ENCODE results near the gene ETV6.

The ETV6 gene

GRCh38 chr12:11861155-11861863 lies 211.8 kb downstream of the ETV6 start:
- H3K27me3 ChIP-seq (ENCODE audit: insufficient read depth, low read length, poor library complexity) = no peaks in the 10 kb centered on the region
- peaks cover 12% of the 10 kb centered on the region for H3K4me1 ChIP-seq (ENCODE audit: insufficient read depth, low read length)
- H3K4me2 ChIP-seq (ENCODE audit: insufficient read depth, low read length) = no peak overlapping the region
- H3K9ac ChIP-seq (ENCODE audit: low read depth, low read length) = no peak overlapping the region; the same call in 1 of the 2 replicates
- no peak for TF ChIP-seq CTCF (IDR thresholded peaks at IDR 0.05; ENCODE audit: borderline replicate concordance, extremely low read depth, low read length, poor library complexity, severe bottlenecking)
- no peak for TF ChIP-seq EZH2 (IDR thresholded peaks at IDR 0.05; ENCODE audit: borderline replicate concordance, low read depth, low read length, severe bottlenecking)
- H3K79me2 ChIP-seq (ENCODE audit: insufficient read depth, low read length) = peaks cover 38% of the 10 kb centered on the region
- ATAC-seq (ENCODE audit: insufficient read depth, low read depth) (peak; percentile 14; the same call in 1 of the 3 replicates), DNase-seq (no peak)
- peaks cover 8% of the 10 kb centered on the region for H3K9me3 ChIP-seq (ENCODE audit: insufficient read depth, low read length, severe bottlenecking)
- H2AFZ ChIP-seq (ENCODE audit: low read depth, low read length) = no peak overlapping the region
- H4K20me1 ChIP-seq (ENCODE audit: insufficient read depth, low read length) = no peaks in the 10 kb centered on the region
- no peak overlapping the region for H3K4me3 ChIP-seq (ENCODE audit: low read depth in 1 of 2, low read length in 2 of 2)
- H3K36me3 ChIP-seq (ENCODE audit: insufficient read depth, low read length) = peaks cover 82% of the 10 kb centered on the region
- H3K27ac ChIP-seq (ENCODE audit: low read length) = peak overlapping the region; percentile 66

GRCh38 chr12:11861864-11862600 lies 212.6 kb downstream of the ETV6 start:
- H3K4me3 ChIP-seq (ENCODE audit: low read depth in 1 of 2, low read length in 2 of 2) = no peak overlapping the region
- H3K36me3 ChIP-seq (ENCODE audit: insufficient read depth, low read length) = peaks cover 82% of the 10 kb centered on the region
- no peak overlapping the region for H2AFZ ChIP-seq (ENCODE audit: low read depth, low read length)
- DNase-seq (no peak), ATAC-seq (ENCODE audit: insufficient read depth, low read depth) (peak; percentile 48; the same call in 2 of the 3 replicates)
- peaks cover 10% of the 10 kb centered on the region for H3K4me1 ChIP-seq (ENCODE audit: insufficient read depth, low read length)
- no peaks in the 10 kb centered on the region for H4K20me1 ChIP-seq (ENCODE audit: insufficient read depth, low read length)
- no peak for TF ChIP-seq EZH2 (IDR thresholded peaks at IDR 0.05; ENCODE audit: borderline replicate concordance, low read depth, low read length, severe bottlenecking)
- TF ChIP-seq CTCF (IDR thresholded peaks at IDR 0.05; ENCODE audit: borderline replicate concordance, extremely low read depth, low read length, poor library complexity, severe bottlenecking) = no peak
- H3K27me3 ChIP-seq (ENCODE audit: insufficient read depth, low read length, poor library complexity) = no peaks in the 10 kb centered on the region
- peak overlapping the region; percentile 66 for H3K27ac ChIP-seq (ENCODE audit: low read length)
- H3K9ac ChIP-seq (ENCODE audit: low read depth, low read length) = no peak overlapping the region
- peaks cover 10% of the 10 kb centered on the region for H3K9me3 ChIP-seq (ENCODE audit: insufficient read depth, low read length, severe bottlenecking)
- no peak overlapping the region for H3K4me2 ChIP-seq (ENCODE audit: insufficient read depth, low read length)
- H3K79me2 ChIP-seq (ENCODE audit: insufficient read depth, low read length) = peaks cover 42% of the 10 kb centered on the region

DNA sequence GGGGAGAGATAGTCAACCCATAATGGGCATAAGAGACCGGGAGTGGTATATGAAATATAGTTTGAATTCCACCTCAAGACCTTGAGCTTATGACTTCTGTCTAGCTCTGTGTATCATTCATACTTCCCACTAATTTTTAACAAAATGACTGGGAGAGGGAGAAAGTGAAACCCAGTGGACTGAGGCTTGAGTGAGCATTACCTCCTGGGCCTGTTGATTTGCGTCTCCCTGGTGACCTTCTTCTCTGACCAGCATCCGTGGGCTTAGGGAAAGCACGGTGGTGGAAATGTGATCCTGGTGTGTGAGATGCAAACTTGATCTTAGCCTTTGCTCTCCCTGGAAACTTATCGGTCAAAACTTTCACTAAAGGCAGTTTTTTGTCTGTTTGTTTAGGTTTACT lies 213.3 kb downstream of the ETV6 start:
- Histone ChIP-seq H2AFZ (ENCODE audit: low read depth, low read length) (no peak overlapping the region), H3K4me2 (ENCODE audit: insufficient read depth, low read length) (no peak overlapping the region), H3K36me3 (ENCODE audit: insufficient read depth, low read length) (peaks cover 82% of the 10 kb centered on the region), H3K27me3 (ENCODE audit: insufficient read depth, low read length, poor library complexity) (no peaks in the 10 kb centered on the region), H3K79me2 (ENCODE audit: insufficient read depth, low read length) (peaks cover 46% of the 10 kb centered on the region), H3K4me3 (ENCODE audit: low read depth in 1 of 2, low read length in 2 of 2) (no peak overlapping the region), H3K9ac (ENCODE audit: low read depth, low read length) (no peak overlapping the region), H4K20me1 (ENCODE audit: insufficient read depth, low read length) (no peaks in the 10 kb centered on the region), H3K9me3 (ENCODE audit: insufficient read depth, low read length, severe bottlenecking) (peaks cover 10% of the 10 kb centered on the region), H3K27ac (ENCODE audit: low read length) (peak overlapping the region; percentile 66; the same call in 1 of the 2 replicates), H3K4me1 (ENCODE audit: insufficient read depth, low read length) (peaks cover 10% of the 10 kb centered on the region)
- no peak for TF ChIP-seq EZH2 (IDR thresholded peaks at IDR 0.05; ENCODE audit: borderline replicate concordance, low read depth, low read length, severe bottlenecking)
- no peak for TF ChIP-seq CTCF (IDR thresholded peaks at IDR 0.05; ENCODE audit: borderline replicate concordance, extremely low read depth, low read length, poor library complexity, severe bottlenecking)
- ATAC-seq (ENCODE audit: insufficient read depth, low read depth) (no peak), DNase-seq (no peak)
